IMR-90 (cell line): Measurements from ENCODE around the gene CFHR1. TPM values are rescaled to one million over a fixed set of nuclear protein-coding genes. Genes with fewer than 3 reads are reported as not detected.
"Not testable (repeated sequence)": the region's sequence is repeated elsewhere in the genome, so short reads cannot be mapped to it uniquely, and the experiment has no call there.

Source experiments
- ATAC-seq: fragments of 200-7000 bp; cut with Tn5 transposase; 2 replicates; pipeline ENCODE4 v1.9.1; 2020; ENCODE audit warnings: low read depth, mild to moderate bottlenecking, moderate library complexity
- BruUV-seq: library from RNA; stranded (reverse); fragments of 400-500 nt; replicated peaks from 2 replicates; lab custom pipeline; 2021; lab: Mats Ljungman, UMichigan
- CTCF ChIA-PET: fragments of 300-600 bp; formaldehyde crosslinking; extraction: SDS; loops from one replicate; lab custom pipeline; 2021; ENCODE audit warnings: antibody characterized with exemption; lab: Yijun Ruan, JAX
- POLR2A ChIA-PET: fragments of 300-600 bp; sonication (Branson Sonifier 250); formaldehyde crosslinking; loops from one replicate; lab custom pipeline; 2022; ENCODE audit warnings: antibody characterized with exemption; ENCODE audit not compliant: unreplicated experiment; lab: Charles Lee
- DNase-seq: peaks from one replicate; pipeline ENCODE4 v3.0.0; 2013
- H2AFZ ChIP-seq: replicated peaks from 2 replicates; pipeline ENCODE3; 2013; ENCODE audit warnings: low read length, mild to moderate bottlenecking; ENCODE audit not compliant: poor library complexity
- H2AK5ac ChIP-seq: 2 replicates; pipeline ENCODE4 v1.6.1; 2013; ENCODE audit warnings: low read depth, low read length, inconsistent platforms
- H2AK9ac ChIP-seq: replicated peaks from 2 replicates; pipeline ENCODE3; 2013; ENCODE audit warnings: mild to moderate bottlenecking, low read depth, low read length, moderate library complexity; ENCODE audit not compliant: poor library complexity
- H2BK120ac ChIP-seq: 2 replicates; pipeline ENCODE4 v1.6.1; 2013; ENCODE audit warnings: low read depth, low read length, inconsistent platforms
- H2BK15ac ChIP-seq: 3 replicates; pipeline ENCODE4 v1.6.1; 2013; ENCODE audit warnings: low read depth, low read length, inconsistent platforms
- H2BK20ac ChIP-seq: 2 replicates; pipeline ENCODE4 v1.6.1; 2013; ENCODE audit warnings: low read depth, mild to moderate bottlenecking, inconsistent platforms, low read length, moderate library complexity
- H2BK5ac ChIP-seq: 2 replicates; pipeline ENCODE4 v1.6.1; 2013; ENCODE audit warnings: mild to moderate bottlenecking, low read depth, low read length, inconsistent platforms; ENCODE audit not compliant: poor library complexity, severe bottlenecking
- H3K14ac ChIP-seq: replicated peaks from 2 replicates; pipeline ENCODE4 v1.6.1; 2013; ENCODE audit warnings: low read depth, low read length, inconsistent platforms
- H3K18ac ChIP-seq: 2 replicates; pipeline ENCODE4 v1.6.1; 2013; ENCODE audit warnings: low read depth, low read length, control low read depth
- H3K23ac ChIP-seq: 2 replicates; pipeline ENCODE4 v1.6.1; 2013; ENCODE audit warnings: low read depth, low read length, inconsistent platforms
- H3K27ac ChIP-seq: 2 replicates; pipeline ENCODE4 v1.5.1; 2013; ENCODE audit warnings: mild to moderate bottlenecking, control low read depth, low read length; ENCODE audit not compliant: insufficient read depth
- H3K27me3 ChIP-seq: 2 replicates; pipeline ENCODE4 v1.6.1; 2013; ENCODE audit warnings: low read length; ENCODE audit not compliant: control insufficient read depth, insufficient read depth
- H3K36me3 ChIP-seq: 2 replicates; pipeline ENCODE4 v1.6.1; 2013; ENCODE audit warnings: low read length, mixed read lengths; ENCODE audit not compliant: control insufficient read depth, insufficient read depth
- H3K4ac ChIP-seq: 2 replicates; pipeline ENCODE4 v1.6.1; 2013; ENCODE audit warnings: low read depth, low read length, inconsistent platforms
- H3K4me1 ChIP-seq: 2 replicates; pipeline ENCODE4 v1.6.1; 2013; ENCODE audit warnings: low read length, mixed read lengths; ENCODE audit not compliant: control insufficient read depth, insufficient read depth
- H3K4me2 ChIP-seq: 2 replicates; pipeline ENCODE4 v1.6.1; 2013; ENCODE audit warnings: low read depth, mild to moderate bottlenecking, control low read depth, low read length, moderate library complexity
- H3K4me3 ChIP-seq: 2 replicates; pipeline ENCODE4 v1.5.1; 2013; ENCODE audit warnings: low read depth, mild to moderate bottlenecking, control low read depth, low read length, moderate library complexity; ENCODE audit not compliant: insufficient read depth
- H3K56ac ChIP-seq: 2 replicates; pipeline ENCODE4 v1.6.1; 2013; ENCODE audit warnings: low read length, inconsistent platforms; ENCODE audit not compliant: insufficient read depth; ENCODE audit errors: extremely low read depth
- H3K79me1 ChIP-seq, 2 experiments: 2 replicates each; pipeline ENCODE4 v1.6.1; 2013; ENCODE audit warnings: low read length in 2 of 2, inconsistent platforms in 1 of 2, low read depth in 1 of 2
- H3K9ac ChIP-seq: 2 replicates; pipeline ENCODE4 v1.6.1; 2013; ENCODE audit warnings: low read depth, low read length, control low read depth
- H3K9me1 ChIP-seq: 2 replicates; pipeline ENCODE4 v1.6.1; 2013; ENCODE audit warnings: low read length, inconsistent platforms; ENCODE audit not compliant: insufficient read depth
- H3K9me3 ChIP-seq: 2 replicates; pipeline ENCODE4 v1.6.1; 2013; ENCODE audit warnings: low read length; ENCODE audit not compliant: control insufficient read depth, insufficient read depth
- H4K20me1 ChIP-seq: 2 replicates; pipeline ENCODE4 v1.6.1; 2013; ENCODE audit warnings: low read length, inconsistent platforms; ENCODE audit not compliant: insufficient read depth
- H4K5ac ChIP-seq: 2 replicates; pipeline ENCODE4 v1.6.1; 2013; ENCODE audit warnings: mild to moderate bottlenecking, low read depth, low read length, control low read depth
- H4K8ac ChIP-seq, 2 experiments: 2 replicates each; pipeline ENCODE4 v1.6.1; 2013; ENCODE audit warnings: low read depth in 2 of 2, low read length in 2 of 2, control low read depth in 1 of 2, inconsistent platforms in 1 of 2
- H4K91ac ChIP-seq: 2 replicates; pipeline ENCODE4 v1.6.1; 2013; ENCODE audit warnings: low read depth, low read length, inconsistent platforms; ENCODE audit not compliant: insufficient read depth
- CEBPB ChIP-seq: IDR thresholded peaks from 2 replicates; pipeline ENCODE4 v1.6.1; 2012; ENCODE audit warnings: low read depth, low read length, improper control_type of control experiment
- FOS ChIP-seq: fragments of 150-350 bp; IDR thresholded peaks from 2 replicates; pipeline ENCODE4 v1.6.1; 2016; ENCODE audit warnings: low read depth, low read length
- MXI1 ChIP-seq: IDR thresholded peaks from 2 replicates; pipeline ENCODE4 v1.6.1; 2012; ENCODE audit warnings: low read depth, mild to moderate bottlenecking, low read length, moderate library complexity, borderline replicate concordance
- POLR2A ChIP-seq: IDR thresholded peaks from 2 replicates; pipeline ENCODE4 v1.6.1; 2012; ENCODE audit warnings: mild to moderate bottlenecking, low read depth, low read length
- RCOR1 ChIP-seq: IDR thresholded peaks from 2 replicates; pipeline ENCODE4 v1.6.1; 2012; ENCODE audit warnings: mild to moderate bottlenecking, low read length, improper control_type of control experiment; ENCODE audit not compliant: insufficient replicate concordance
- SMC3 ChIP-seq: fragments of 150-350 bp; IDR thresholded peaks from 2 replicates; pipeline ENCODE4 v1.6.1; 2016; ENCODE audit warnings: low read depth, mild to moderate bottlenecking, antibody characterized with exemption, low read length, moderate library complexity
- WGBS, 2 experiments: methylation state at CpG; one replicate each; pipeline versions ENCODE4 v1.1.5 to v1.1.7; 2013; ENCODE audit warnings: missing lambda C conversion rate in 2 of 2; ENCODE audit not compliant: insufficient read length in 1 of 2; ENCODE audit errors: extremely low coverage in 2 of 2; 5-methylcytosine and 5-hydroxymethylcytosine counted together
- dilution Hi-C: fragments of 300-500 bp; cut with HindIII; formaldehyde crosslinking; loops from one replicate; pipeline ENCODE4 v1.14.3; 2018; ENCODE audit warnings: low sequenced_read_pairs; ENCODE audit not compliant: unreplicated experiment
- in situ Hi-C: fragments of 300-500 bp; cut with MboI; formaldehyde crosslinking; loops from 3 replicates; pipeline ENCODE4 v1.14.3; 2019; ENCODE audit warnings: low sequenced_read_pairs, inconsistent platforms, mixed read lengths
- intact Hi-C: fragments of 100-400 bp; cut with micrococcal nuclease; formaldehyde crosslinking; loops from 2 replicates; pipeline ENCODE4 v1.10.0; 2022
- polyA plus RNA-seq, 3 experiments: library from polyadenylated mRNA; depleted of rRNA; stranded (reverse); fragments of >200 nt; gene quantifications; 2 replicates each; pipeline ENCODE4 v1.2.3, GENCODE V29; 2012; ENCODE audit warnings: low replicate concordance in 1 of 3
- total RNA-seq: library from RNA; depleted of rRNA; stranded (reverse); fragments of >200 nt; gene quantifications from 2 replicates; pipeline ENCODE4 v1.2.3, GENCODE V29; 2012

The CFHR1 gene
- total and polyA plus RNA-seq, 2 of the 4 experiments (the other 2 are of a cell fraction) = not detected

GRCh38 chr1:196808529-196809235 is 10.8 kb upstream of the CFHR1 start:
- in situ Hi-C loops = no loop called here

GRCh38 chr1:196817442-196817841 is 2.1 kb upstream of the CFHR1 start:
- H4K5ac ChIP-seq, in situ Hi-C loops, BruUV-seq, H3K18ac ChIP-seq, intact Hi-C loops, H3K4me1 ChIP-seq, H3K4me3 ChIP-seq, H3K4ac ChIP-seq, H3K9ac ChIP-seq, H3K27ac ChIP-seq, H3K23ac ChIP-seq, H4K91ac ChIP-seq, H3K79me1 ChIP-seq, DNase-seq, H3K9me1 ChIP-seq, dilution Hi-C loops, H2AK9ac ChIP-seq, H2BK120ac ChIP-seq, H3K9me3 ChIP-seq, POLR2A ChIA-PET, H3K4me2 ChIP-seq, H4K8ac ChIP-seq, H3K14ac ChIP-seq, H3K56ac ChIP-seq, H3K27me3 ChIP-seq, H2BK20ac ChIP-seq, CTCF ChIA-PET, H4K20me1 ChIP-seq, ATAC-seq, H2BK5ac ChIP-seq, H2AFZ ChIP-seq, H2BK15ac ChIP-seq, H3K36me3 ChIP-seq, H2AK5ac ChIP-seq: not testable (repeated sequence)
- WGBS, 2 experiments = no CpG with 5 or more reads among the region's 6 CpGs

More at GRCh38 chr1:196808529-196809235, 10.8 kb upstream of the CFHR1 start:
- no peak overlapping the region for H4K91ac ChIP-seq
- H3K4me1 ChIP-seq = no peaks in the 10 kb centered on the region
- CTCF ChIA-PET = no interaction called here
- POLR2A ChIA-PET = no interaction called here
- H4K5ac ChIP-seq = no peak overlapping the region
- no TSS peak for BruUV-seq
- intact Hi-C loops (no loop called here), dilution Hi-C loops (no loop called here)
- no peak overlapping the region for H3K4me3 ChIP-seq
- no peak overlapping the region for H3K4ac ChIP-seq
- H3K23ac ChIP-seq = no peak overlapping the region
- no peaks in the 10 kb centered on the region for H3K9me1 ChIP-seq
- H3K27me3 ChIP-seq = no peaks in the 10 kb centered on the region
- H2BK15ac ChIP-seq = no peak overlapping the region
- H3K79me1 ChIP-seq = no peaks in the 10 kb centered on the region
- no peak overlapping the region for H3K4me2 ChIP-seq
- no peak overlapping the region for H2BK20ac ChIP-seq
- no peak overlapping the region for H3K9ac ChIP-seq
- H3K18ac ChIP-seq = no peak overlapping the region
- DNase-seq (no peak), ATAC-seq (no peak)
- H2AK9ac ChIP-seq = no peak overlapping the region
- no peak overlapping the region for H2AFZ ChIP-seq
- H4K20me1 ChIP-seq = no peaks in the 10 kb centered on the region
- no peak overlapping the region for H4K8ac ChIP-seq
- no peaks in the 10 kb centered on the region for H3K9me3 ChIP-seq
- WGBS, 2 experiments = 74% methylated on average over 12 of the region's 22 CpGs; no CpG with 5 or more reads in 1 of the 2 experiments
- H3K14ac ChIP-seq = no peak overlapping the region
- no peaks in the 10 kb centered on the region for H3K36me3 ChIP-seq
- H2BK120ac ChIP-seq = no peak overlapping the region
- H2AK5ac ChIP-seq = no peak overlapping the region
- no peak for TF ChIP-seq MXI1
- no peak for TF ChIP-seq CEBPB
- no peak for TF ChIP-seq POLR2A
- no peak for TF ChIP-seq RCOR1
- TF ChIP-seq FOS = no peak
- no peak for TF ChIP-seq SMC3
- no peak overlapping the region for H2BK5ac ChIP-seq
- H3K56ac ChIP-seq = no peak overlapping the region
- no peak overlapping the region for H3K27ac ChIP-seq
